SK-N-SH (cell line): Measurements from ENCODE around the gene CDH4.

Experiments
- CTCF ChIP-seq: fragments of 200-600 bp; sonication (generic); IDR thresholded peaks from 2 replicates; pipeline ENCODE4 v1.6.1; 2017; ENCODE audit warnings: antibody characterized with exemption, mild to moderate bottlenecking, moderate library complexity
- NRF1 ChIP-seq: IDR thresholded peaks from 2 replicates; pipeline ENCODE4 v1.6.1; 2012; ENCODE audit warnings: low read depth, mild to moderate bottlenecking, low read length
- RXRA ChIP-seq: IDR thresholded peaks from 2 replicates; pipeline ENCODE4 v1.4.0; 2012; ENCODE audit warnings: low read depth, mild to moderate bottlenecking, borderline replicate concordance
- YY1 ChIP-seq: IDR thresholded peaks from 2 replicates; pipeline ENCODE4 v1.4.0; 2012; ENCODE audit warnings: low read depth, mild to moderate bottlenecking

GRCh38 chr20:61775423-61775822 lies 523.4 kb downstream of the CDH4 start:
- TF ChIP-seq NRF1 (no peak), RXRA (no peak), YY1 (no peak), CTCF (no peak)
